Testis (tissue), 3 donors: ENCODE results near the gene RNF141. TPM values are rescaled to one million over a fixed set of nuclear protein-coding genes. Genes with fewer than 3 reads are reported as not detected.

Experiments used
- DNase-seq: peaks from one replicate; pipeline ENCODE4 v3.0.0-alpha.2; 2019
- H3K27ac ChIP-seq, 2 donors: fragments of 200-600 bp; sonication (generic); one replicate each; pipeline ENCODE4 v1.5.1; 2019
- H3K27me3 ChIP-seq: fragments of 200-600 bp; sonication (generic); one replicate; pipeline ENCODE4 v1.5.1; 2019
- H3K36me3 ChIP-seq: fragments of 200-600 bp; sonication (generic); one replicate; pipeline ENCODE4 v1.5.1; 2017; ENCODE audit warnings: low read depth; ENCODE audit errors: missing control alignments
- H3K4me1 ChIP-seq: fragments of 200-600 bp; sonication (generic); one replicate; pipeline ENCODE4 v1.5.1; 2019
- H3K4me3 ChIP-seq, 2 donors: fragments of 200-600 bp; sonication (generic); one replicate each; pipeline ENCODE4 v1.5.1; 2017 to 2019
- H3K9me3 ChIP-seq: fragments of 200-600 bp; sonication (generic); one replicate; pipeline ENCODE4 v1.5.1; 2017
- POLR2A ChIP-seq: fragments of 450-650 bp; IDR thresholded peaks from one replicate; pipeline ENCODE4 v1.6.1; 2017; ENCODE audit warnings: antibody characterized with exemption, mild to moderate bottlenecking, moderate library complexity
- WGBS, 2 donors: methylation state at CpG; one replicate each; pipeline ENCODE4 v1.1.5; 2018; 5-methylcytosine and 5-hydroxymethylcytosine counted together
- intact Hi-C: fragments of 100-400 bp; cut with DNase I; formaldehyde crosslinking; loops from one replicate; pipeline ENCODE4 v1.15.1; 2023; ENCODE audit warnings: low total_unique reads
- polyA plus RNA-seq: library from polyadenylated mRNA; stranded (reverse); fragments of 350-450 nt; fragmentation: Illumina TruSeq; extraction: RNeasy Lipid Tissue Mini Kit (QIAGEN cat#74804); gene quantifications from one replicate; pipeline ENCODE4 v1.2.3, GENCODE V29; 2014; ENCODE audit warnings: low read depth, low replicate concordance; ENCODE audit not compliant: insufficient read depth
- total RNA-seq, 2 donors: library from RNA; depleted of rRNA; stranded (reverse); fragments of >200 nt; gene quantifications; one replicate each; pipeline ENCODE4 v1.2.3, GENCODE V29; 2016
- TF ChIP-seq, protein P1 (sequence below), 3 experiments: fragments of 450-650 bp in 2 of 3; fragments of 200-600 bp in 1 of 3; sonication (generic) in 1 of 3; IDR thresholded peaks; one replicate each; pipeline ENCODE4 v1.5.1; 2016 to 2019; ENCODE audit warnings: antibody characterized with exemption in 3 of 3, mild to moderate bottlenecking in 2 of 3, moderate library complexity in 1 of 3

Gene RNF141
- total and polyA plus RNA-seq, 3 donors from 2014 or later, result 63.1 to 172 (median 91.3) TPM

DNA sequence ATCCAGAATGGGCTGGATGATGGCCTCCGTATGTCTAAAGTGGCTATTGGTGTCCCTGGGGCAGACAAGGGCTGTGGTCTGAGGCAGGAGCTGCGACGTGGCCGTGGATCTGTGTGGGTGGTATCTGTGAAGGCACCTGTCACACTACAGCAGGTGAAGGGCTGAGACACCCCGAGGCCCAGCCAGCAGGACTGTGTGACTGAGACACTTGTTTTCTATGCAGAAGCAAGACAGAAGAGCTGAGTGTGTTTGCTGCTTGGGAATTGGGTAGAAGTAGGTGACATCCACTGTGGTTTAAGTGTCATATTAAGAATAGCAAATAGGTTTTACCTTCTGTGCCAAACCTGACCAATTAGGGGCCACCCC lies 51.0 kb downstream of the RNF141 start:
- Histone ChIP-seq H3K27ac (peak overlapping the region in 1 of 2 donors; percentile 50), H3K4me1 (peaks cover 9% of the 10 kb centered on the region), H3K27me3 (no peaks in the 10 kb centered on the region), H3K9me3 (no peaks in the 10 kb centered on the region), H3K4me3 (no peak overlapping the region), H3K36me3 (no peaks in the 10 kb centered on the region)
- 83 to 95% methylated on average over 5 of the region's 5 CpGs for WGBS, 2 donors
- intact Hi-C loops, result no loop called here
- TF ChIP-seq POLR2A, result no peak
- TF ChIP-seq, protein P1, sequence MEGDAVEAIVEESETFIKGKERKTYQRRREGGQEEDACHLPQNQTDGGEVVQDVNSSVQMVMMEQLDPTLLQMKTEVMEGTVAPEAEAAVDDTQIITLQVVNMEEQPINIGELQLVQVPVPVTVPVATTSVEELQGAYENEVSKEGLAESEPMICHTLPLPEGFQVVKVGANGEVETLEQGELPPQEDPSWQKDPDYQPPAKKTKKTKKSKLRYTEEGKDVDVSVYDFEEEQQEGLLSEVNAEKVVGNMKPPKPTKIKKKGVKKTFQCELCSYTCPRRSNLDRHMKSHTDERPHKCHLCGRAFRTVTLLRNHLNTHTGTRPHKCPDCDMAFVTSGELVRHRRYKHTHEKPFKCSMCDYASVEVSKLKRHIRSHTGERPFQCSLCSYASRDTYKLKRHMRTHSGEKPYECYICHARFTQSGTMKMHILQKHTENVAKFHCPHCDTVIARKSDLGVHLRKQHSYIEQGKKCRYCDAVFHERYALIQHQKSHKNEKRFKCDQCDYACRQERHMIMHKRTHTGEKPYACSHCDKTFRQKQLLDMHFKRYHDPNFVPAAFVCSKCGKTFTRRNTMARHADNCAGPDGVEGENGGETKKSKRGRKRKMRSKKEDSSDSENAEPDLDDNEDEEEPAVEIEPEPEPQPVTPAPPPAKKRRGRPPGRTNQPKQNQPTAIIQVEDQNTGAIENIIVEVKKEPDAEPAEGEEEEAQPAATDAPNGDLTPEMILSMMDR (IDR thresholded peaks at IDR 0.05), result no peak
- no peak for DNase-seq

DNA sequence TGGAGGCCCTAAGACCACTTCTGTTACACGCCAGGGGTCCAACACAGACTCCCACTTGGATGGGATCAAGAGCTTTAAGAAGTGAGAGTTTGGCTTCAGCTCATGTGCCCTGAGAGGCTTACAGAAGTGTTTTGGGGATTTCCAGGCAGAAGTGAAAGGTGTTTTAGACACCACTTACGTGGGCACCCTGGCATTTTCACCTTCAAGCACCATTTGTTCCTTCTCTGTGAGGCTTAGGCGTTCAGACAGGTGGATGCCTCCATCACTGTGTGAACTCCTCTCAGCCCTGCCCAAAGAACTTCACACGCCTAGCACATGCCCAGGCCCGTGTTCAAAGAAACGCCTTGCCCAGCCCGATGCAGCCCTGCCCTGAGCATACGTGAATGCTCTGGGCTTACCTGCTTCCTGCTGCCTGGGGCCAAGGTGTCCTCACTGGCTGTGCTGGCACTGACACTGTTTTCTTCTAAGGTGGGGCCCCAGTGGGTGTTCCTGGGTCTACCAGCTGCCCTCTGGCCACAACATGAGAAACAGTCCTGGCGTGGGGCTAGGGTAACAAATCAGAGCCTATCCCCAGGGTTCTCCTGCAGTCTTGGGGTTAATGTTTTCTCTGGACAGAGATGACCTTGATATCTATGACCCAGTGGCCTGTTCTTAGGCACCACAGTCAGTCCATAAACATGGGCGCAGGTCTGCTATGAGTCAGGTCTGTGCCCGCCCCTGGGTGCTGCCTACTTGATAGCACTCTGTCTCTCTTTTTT lies 51.9 kb downstream of the RNF141 start:
- TF ChIP-seq, protein P1 (IDR thresholded peaks at IDR 0.05), result no peak
- no peak for TF ChIP-seq POLR2A
- 94 to 95% methylated on average over 10 to 11 of the region's 11 CpGs for WGBS, 2 donors
- no peak overlapping the region for H3K27ac ChIP-seq

DNA sequence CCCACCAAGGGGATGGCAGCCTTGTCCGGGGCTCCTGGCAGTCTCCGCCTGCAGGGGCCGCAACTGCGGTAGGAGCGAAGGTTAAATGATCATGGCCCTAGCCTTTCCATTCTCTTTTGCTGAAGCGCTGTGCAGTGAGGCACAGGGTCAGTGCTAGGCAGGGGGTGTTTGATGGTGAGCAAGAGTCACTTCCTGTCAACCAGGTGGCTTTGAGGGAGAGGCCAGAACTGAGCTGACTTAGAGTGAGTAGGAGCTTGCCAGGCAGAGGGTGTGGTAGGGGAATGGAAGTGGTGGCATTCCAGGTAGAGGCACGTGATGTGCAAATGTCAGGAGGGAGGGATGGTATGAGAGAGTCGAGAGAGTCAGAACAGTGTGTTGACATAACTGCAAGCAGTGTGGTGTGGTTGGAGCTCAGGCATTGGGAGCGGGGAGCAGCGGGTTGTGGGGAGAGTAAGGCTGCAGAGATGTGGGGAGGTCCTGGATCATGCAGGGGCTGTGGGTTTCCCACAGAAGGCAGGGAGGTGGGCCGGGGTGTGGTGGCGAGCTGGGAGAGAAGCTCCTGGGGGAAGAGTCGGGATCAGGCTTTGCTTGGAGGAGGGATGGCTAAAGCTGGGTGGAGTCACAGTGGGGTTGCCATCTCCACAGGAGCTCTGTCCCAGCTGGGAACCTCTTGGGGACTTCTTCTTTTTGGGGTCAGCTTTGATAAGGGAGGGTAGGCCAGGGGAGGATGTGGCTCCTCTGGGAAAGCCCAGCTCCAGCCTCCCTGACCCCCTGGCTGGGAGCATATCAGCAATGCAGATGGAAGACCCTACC lies 52.7 kb downstream of the RNF141 start:
- peak; percentile 4 for DNase-seq
- intact Hi-C loops, result no loop called here
- Histone ChIP-seq H3K4me1 (peaks cover 9% of the 10 kb centered on the region), H3K27me3 (no peaks in the 10 kb centered on the region), H3K27ac (no peak overlapping the region), H3K4me3 (no peak overlapping the region), H3K36me3 (no peaks in the 10 kb centered on the region), H3K9me3 (no peaks in the 10 kb centered on the region)
- TF ChIP-seq, protein P1 (IDR thresholded peaks at IDR 0.05), result no peak
- no peak for TF ChIP-seq POLR2A
- 86 to 92% methylated on average over 13 of the region's 13 CpGs for WGBS, 2 donors

More for the DNA sequence above, 51.9 kb downstream of the RNF141 start:
- Histone ChIP-seq H3K27me3 (no peaks in the 10 kb centered on the region), H3K36me3 (no peaks in the 10 kb centered on the region), H3K4me3 (no peak overlapping the region), H3K9me3 (no peaks in the 10 kb centered on the region), H3K4me1 (peaks cover 9% of the 10 kb centered on the region)
- intact Hi-C loops, result no loop called here
- DNase-seq, result peak; percentile 1

DNA sequence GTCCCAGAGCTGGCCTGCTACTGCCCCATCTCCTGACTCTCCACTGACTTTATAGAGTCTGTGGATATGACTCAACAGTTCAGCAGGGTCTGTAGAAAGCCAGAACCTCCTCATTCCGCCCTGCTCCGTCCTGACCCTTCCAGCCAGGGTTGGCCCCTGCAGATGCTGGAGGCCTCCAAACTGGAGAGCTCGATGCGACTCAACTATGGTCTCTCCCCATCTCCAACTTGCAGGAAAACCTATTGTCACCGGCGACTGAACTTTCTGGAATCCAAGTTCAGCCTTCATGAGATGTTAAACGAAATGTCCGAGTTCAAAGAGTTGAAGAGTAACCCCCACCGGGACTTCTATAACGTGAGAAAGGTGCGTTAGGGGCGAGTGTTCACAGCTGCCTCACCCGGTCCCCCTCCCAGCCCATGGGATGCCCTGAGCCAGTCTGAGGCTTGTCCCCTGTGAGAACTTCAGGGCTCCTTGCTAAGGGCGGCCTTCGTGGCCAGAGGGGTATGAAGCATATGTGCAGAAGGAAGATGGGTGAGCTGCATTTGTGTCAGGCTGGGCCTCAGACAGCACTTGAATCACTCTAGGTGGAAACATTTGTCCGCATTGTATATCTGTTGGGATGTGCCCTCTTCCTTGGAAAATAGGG lies 53.9 kb downstream of the RNF141 start:
- TF ChIP-seq, protein P1 (IDR thresholded peaks at IDR 0.05), result no peak
- no peak for TF ChIP-seq POLR2A
- 92 to 98% methylated on average over 10 to 16 of the region's 16 CpGs for WGBS, 2 donors
- H3K9me3 ChIP-seq, result no peaks in the 10 kb centered on the region
- H3K36me3 ChIP-seq, result no peaks in the 10 kb centered on the region
- no peak overlapping the region for H3K27ac ChIP-seq
- peaks cover 9% of the 10 kb centered on the region for H3K4me1 ChIP-seq
- H3K27me3 ChIP-seq, result no peaks in the 10 kb centered on the region
- intact Hi-C loops, result no loop called here
- no peak overlapping the region for H3K4me3 ChIP-seq
- peak; percentile 1 for DNase-seq
